ENCODE measurements around the gene FAM83F.
"Not testable (repeated sequence)": the region's sequence is repeated elsewhere in the genome, so short reads cannot be mapped to it uniquely, and the experiment has no call there.

FAM83F gene

GRCh38 chr22:40019100-40019499 lies 24.3 kb downstream of the FAM83F start:
- DNase-seq, result no peak

DNA sequence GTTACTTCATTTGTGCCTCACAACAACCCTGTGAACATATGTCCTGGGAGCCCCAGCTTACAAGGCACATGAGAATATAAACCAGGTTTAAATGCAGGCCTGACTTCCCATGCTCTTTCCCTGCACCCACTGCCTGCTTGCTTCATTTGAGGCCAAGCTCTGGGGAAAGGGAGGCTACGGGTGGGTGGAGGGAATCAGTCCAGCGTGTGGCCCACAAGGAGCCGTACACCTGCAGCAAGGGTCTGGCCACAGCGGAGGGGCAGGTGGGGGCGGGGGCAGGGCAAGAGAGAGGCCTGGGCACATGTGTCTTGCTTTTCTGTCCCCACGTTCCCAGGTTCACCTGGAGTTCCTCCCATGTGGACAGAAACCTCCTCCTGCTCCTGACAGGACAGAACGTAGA lies 26.2 kb downstream of the FAM83F start:
- DNase-seq, result no peak

DNA sequence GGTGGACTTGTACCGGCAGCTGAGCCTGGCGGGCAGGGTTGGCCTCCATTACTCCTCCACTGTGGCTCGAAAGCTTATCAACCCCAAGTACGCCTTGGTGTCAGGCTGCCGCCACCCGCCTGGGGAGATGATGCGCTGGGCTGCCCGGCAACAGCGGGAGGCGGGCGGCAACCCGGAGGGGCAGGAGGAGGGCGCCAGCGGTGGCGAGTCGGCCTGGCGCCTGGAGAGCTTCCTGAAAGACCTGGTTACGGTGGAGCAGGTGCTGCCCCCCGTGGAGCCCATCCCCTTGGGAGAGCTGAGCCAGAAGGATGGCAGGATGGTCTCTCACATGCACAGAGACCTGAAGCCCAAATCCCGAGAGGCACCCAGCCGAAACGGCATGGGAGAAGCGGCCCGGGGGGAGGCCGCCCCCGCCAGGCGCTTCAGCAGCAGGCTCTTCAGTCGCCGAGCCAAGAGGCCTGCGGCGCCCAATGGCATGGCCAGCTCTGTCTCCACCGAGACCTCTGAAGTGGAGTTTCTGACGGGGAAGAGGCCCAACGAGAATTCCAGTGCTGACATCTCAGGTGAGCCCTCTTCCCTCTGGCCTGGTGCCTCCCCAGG lies 26.7 kb downstream of the FAM83F start:
- DNase-seq, result peak; percentile 81

GRCh38 chr22:40022536-40023240 lies 27.9 kb downstream of the FAM83F start:
- DNase-seq, result no peak

DNA sequence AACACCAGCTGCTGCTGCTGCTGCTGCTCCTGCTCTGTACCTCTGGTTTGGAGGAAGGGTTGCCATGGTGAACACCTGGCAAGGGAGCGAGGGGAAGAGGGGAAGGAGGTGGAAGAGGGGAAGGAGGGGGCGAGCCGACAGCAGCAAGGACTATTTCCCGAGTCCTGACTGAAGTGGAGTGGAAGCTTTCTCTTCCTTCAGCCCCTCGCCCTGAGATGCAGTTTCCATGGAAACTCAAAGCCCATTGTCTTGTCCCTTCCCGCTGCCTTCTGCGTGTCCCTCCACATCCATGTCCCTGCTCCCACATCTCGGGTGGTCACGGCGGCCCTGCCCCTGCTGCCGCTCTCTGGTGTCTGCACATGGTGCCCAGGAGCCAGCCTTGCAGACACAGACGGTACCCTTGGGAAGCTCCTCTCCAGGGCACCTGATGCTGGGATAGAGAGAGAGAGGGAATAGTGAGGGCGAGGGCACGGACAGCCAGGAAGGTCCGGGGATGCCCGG lies 28.6 kb downstream of the FAM83F start:
- DNase-seq, result no peak

GRCh38 chr22:40024201-40025061 lies 29.7 kb downstream of the FAM83F start:
- DNase-seq, result peak; percentile 57

- not testable (repeated sequence) for DNase-seq
Observed at GRCh38 chr22:40025062-40025379, 30.3 kb downstream of the FAM83F start.

- no peak for DNase-seq
Observed at GRCh38 chr22:40025856-40026255, 31.1 kb downstream of the FAM83F start.

GRCh38 chr22:40026641-40027040 lies 31.9 kb downstream of the FAM83F start:
- DNase-seq, result no peak

- DNase-seq, result no peak
Observed at GRCh38 chr22:40027191-40028097, 32.7 kb downstream of the FAM83F start.

DNA sequence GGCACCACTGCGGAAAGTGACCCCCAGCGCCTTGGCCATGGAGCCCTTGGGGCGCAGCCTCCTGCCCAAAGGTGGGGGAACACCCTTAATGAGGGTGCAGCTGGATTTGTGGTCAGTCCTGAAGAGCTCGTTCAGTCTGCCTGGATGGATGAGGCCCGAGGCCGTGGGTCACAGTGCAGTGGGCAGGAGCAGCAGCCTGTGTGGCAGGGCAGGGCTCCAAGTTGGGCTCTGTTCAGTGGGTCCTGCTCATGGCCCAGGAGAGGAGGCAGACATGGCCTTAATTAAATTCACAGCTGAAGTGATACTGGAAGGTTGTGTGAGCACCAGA lies 33.3 kb downstream of the FAM83F start:
- DNase-seq, result no peak

- no peak for DNase-seq
Observed at GRCh38 chr22:40029189-40029890, 34.6 kb downstream of the FAM83F start.

- DNase-seq, result no peak
Observed at GRCh38 chr22:40030026-40030757, 35.4 kb downstream of the FAM83F start.

- no peak for DNase-seq
Observed at GRCh38 chr22:40030758-40031095, 36.0 kb downstream of the FAM83F start.

DNA sequence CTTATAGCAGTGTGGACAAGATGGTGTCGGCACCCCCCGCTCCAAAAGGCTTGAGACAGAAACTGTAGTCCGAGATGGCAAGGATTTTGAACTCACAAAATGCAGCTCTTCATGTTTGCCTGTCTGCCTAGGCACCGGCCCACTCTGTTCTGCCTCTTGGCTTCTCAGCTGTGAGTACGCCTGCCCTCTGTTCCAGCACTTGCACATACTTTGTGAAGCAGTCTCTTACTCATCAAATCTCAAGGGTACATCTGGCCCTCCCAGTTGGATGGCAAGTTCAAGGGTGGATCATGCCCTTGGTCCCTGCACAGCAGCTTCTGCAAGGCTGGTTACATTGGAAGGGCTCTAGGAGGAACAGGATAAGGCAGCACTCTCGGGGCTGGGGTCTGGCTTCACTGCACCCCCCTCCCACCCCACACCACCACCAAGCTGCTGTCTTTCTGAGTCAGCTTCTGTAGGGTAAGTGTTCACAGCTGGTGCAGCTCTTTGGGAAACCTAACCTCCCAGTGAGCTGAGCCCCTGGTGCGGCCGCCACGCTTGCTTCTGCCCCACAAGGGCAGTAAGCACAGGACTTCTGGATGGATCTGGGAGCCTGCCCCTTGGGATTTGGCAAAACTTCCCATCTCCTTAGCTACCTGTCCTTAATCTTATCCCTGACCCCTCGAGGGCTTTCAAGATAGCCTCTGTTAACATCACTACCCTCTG lies 37.2 kb downstream of the FAM83F start:
- DNase-seq, result no peak

GRCh38 chr22:40033586-40034380 lies 39.0 kb downstream of the FAM83F start:
- no peak for DNase-seq

DNA sequence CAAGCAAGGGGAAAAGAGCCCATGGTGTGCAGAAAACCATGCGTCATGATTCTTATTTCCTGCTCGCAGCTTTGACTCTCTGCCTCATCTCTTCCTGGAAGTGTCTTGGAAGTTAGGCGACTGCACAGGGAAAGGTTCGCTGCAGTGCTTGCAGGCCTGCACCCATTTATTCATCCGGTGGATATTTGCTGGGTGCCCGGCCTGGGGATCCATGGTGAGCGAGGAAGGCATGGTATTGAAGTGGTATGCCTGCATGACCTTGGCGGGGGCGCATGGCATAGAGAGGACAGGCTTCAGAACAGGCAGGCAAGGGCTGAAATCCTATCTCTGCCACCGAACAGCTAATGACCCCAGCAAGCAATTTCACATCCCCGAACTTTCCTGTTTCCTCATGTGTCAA lies 40.6 kb downstream of the FAM83F start:
- DNase-seq, result no peak

GRCh38 chr22:40036126-40036525 lies 41.4 kb downstream of the FAM83F start:
- DNase-seq, result no peak

DNA sequence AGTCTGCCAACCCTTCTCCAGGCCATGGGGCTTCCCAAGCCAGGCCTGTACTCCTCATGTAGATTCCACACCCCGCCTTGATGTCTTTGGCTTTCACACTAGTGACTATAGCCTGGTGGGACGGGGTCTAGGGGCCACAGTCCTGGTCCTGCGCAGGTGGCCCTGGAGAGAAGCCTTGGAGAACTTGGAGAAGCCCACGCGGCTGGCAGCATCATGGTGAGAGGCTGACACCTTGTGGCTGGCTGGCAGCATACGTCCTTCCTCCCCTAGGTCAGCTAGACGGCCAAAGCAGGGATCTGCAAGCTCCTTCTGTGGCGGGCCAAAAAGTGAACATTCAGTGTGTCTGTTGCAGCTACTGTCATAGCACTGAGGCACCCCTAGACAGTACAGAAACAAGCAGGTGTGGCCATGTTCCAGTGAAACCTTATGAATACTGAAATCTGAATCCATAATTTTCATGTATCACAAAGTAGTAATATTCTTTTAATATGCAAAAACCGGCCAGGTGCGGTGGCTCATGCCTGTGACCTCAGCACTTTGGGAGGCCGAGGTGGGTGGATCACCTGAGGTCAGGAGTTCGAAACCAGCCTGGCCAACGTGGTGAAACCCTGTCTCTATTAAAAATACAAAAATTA lies 42.0 kb downstream of the FAM83F start:
- peak; percentile 42 for DNase-seq

DNA sequence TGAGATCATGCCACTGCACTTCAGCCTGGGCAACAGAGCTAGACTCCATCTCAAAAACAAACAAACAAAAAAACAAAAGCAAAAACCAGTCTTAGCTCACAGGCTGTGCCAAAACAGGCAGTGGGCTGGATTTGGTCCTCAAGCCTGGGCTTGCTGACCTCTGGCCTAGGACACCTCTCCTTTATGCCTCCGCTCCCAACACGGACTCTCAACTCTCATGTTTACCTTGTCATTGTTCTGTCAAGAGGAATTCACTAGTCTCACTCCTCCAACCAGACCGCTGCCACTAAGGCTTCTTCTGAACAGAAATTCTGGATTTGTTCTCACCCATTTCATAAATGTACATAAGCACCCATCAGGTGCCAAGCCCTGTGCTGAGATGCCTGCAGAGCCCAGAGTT lies 42.6 kb downstream of the FAM83F start:
- DNase-seq, result no peak
